WTC11 (cell line): ENCODE results near the gene RTN4RL1. TPM values are rescaled to one million over a fixed set of nuclear protein-coding genes. Genes with fewer than 3 reads are reported as not detected.

Experiments used
- ATAC-seq: fragments of 200-7000 bp; cut with Tn5 transposase; 2 replicates; pipeline ENCODE4 v1.10.0; 2021; ENCODE audit warnings: mild to moderate bottlenecking, moderate library complexity
- CTCF ChIA-PET: fragments of 300-600 bp; sonication (Branson Sonifier 250); formaldehyde crosslinking; loops from one replicate; lab custom pipeline; 2021; ENCODE audit warnings: antibody characterized with exemption; lab: Charles Lee
- POLR2A ChIA-PET: fragments of 350-600 bp; sonication (Branson Sonifier 250); formaldehyde crosslinking; loops from one replicate; lab custom pipeline; 2021; ENCODE audit warnings: antibody characterized with exemption; lab: Charles Lee
- DNase-seq: peaks from one replicate; pipeline ENCODE4 v3.0.0; 2021; ENCODE audit warnings: low spot score
- H3K27ac Mint-ChIP-seq: 2 replicates; pipeline ENCODE4 v1.8.0; 2021; ENCODE audit warnings: mixed read lengths
- H3K27me3 Mint-ChIP-seq: 2 replicates; pipeline ENCODE4 v1.8.0; 2021; ENCODE audit warnings: low read depth, mild to moderate bottlenecking, moderate library complexity, mixed read lengths
- H3K36me3 Mint-ChIP-seq: 2 replicates; pipeline ENCODE4 v1.8.0; 2021; ENCODE audit warnings: mixed read lengths
- H3K4me1 Mint-ChIP-seq: 2 replicates; pipeline ENCODE4 v1.8.0; 2022; ENCODE audit warnings: mixed read lengths
- H3K4me3 Mint-ChIP-seq: 2 replicates; pipeline ENCODE4 v1.8.0; 2021; ENCODE audit warnings: mild to moderate bottlenecking, moderate library complexity, mixed read lengths
- H3K9me3 Mint-ChIP-seq: 2 replicates; pipeline ENCODE4 v1.8.0; 2021; ENCODE audit warnings: mixed read lengths
- ATF1 ChIP-seq: sonication (generic); formaldehyde crosslinking; IDR thresholded peaks from 2 replicates; pipeline ENCODE4 v1.8.1; 2023; ENCODE audit warnings: mild to moderate bottlenecking, moderate library complexity, missing genetic modification reagents
- CREM ChIP-seq: sonication (generic); formaldehyde crosslinking; IDR thresholded peaks from 2 replicates; pipeline ENCODE4 v1.8.1; 2022; ENCODE audit warnings: mild to moderate bottlenecking, missing genetic modification reagents, moderate library complexity
- GABPB1 ChIP-seq: sonication (generic); formaldehyde crosslinking; IDR thresholded peaks from 2 replicates; pipeline ENCODE4 v1.8.1; 2023; ENCODE audit warnings: mild to moderate bottlenecking, missing genetic modification reagents
- GRHL2 ChIP-seq: fragments of 250-450 bp; sonication (Bioruptor Pico); IDR thresholded peaks from 2 replicates; pipeline ENCODE4 v1.8.0; 2022; ENCODE audit warnings: mild to moderate bottlenecking, moderate library complexity; ENCODE audit not compliant: insufficient replicate concordance, severe bottlenecking
- GTF2I ChIP-seq: fragments of 250-450 bp; sonication (Bioruptor Pico); conservative IDR thresholded peaks from 2 replicates; pipeline ENCODE4 v1.4.0; 2021; ENCODE audit warnings: mild to moderate bottlenecking
- MYBL2 ChIP-seq: sonication (generic); formaldehyde crosslinking; IDR thresholded peaks from 2 replicates; pipeline ENCODE4 v1.8.1; 2023; ENCODE audit warnings: mild to moderate bottlenecking, moderate library complexity, missing genetic modification reagents
- RELA ChIP-seq: sonication (generic); formaldehyde crosslinking; IDR thresholded peaks from 2 replicates; pipeline ENCODE4 v1.8.1; 2022; ENCODE audit warnings: missing genetic modification reagents, mild to moderate bottlenecking, borderline replicate concordance
- SMAD3 ChIP-seq: sonication (generic); formaldehyde crosslinking; IDR thresholded peaks from 2 replicates; pipeline ENCODE4 v1.8.0; 2022; ENCODE audit warnings: missing genetic modification reagents, mild to moderate bottlenecking, borderline replicate concordance
- SP1 ChIP-seq: sonication (generic); formaldehyde crosslinking; conservative IDR thresholded peaks from 2 replicates; pipeline ENCODE4 v1.8.1; 2022; ENCODE audit warnings: missing genetic modification reagents
- TEAD1 ChIP-seq: sonication (generic); formaldehyde crosslinking; IDR thresholded peaks from 2 replicates; pipeline ENCODE4 v1.8.0; 2022; ENCODE audit warnings: mild to moderate bottlenecking, missing genetic modification reagents
- ZNF219 ChIP-seq: sonication (generic); formaldehyde crosslinking; IDR thresholded peaks from 2 replicates; pipeline ENCODE4 v1.8.0; 2023; ENCODE audit warnings: missing genetic modification reagents, mild to moderate bottlenecking, borderline replicate concordance
- ZNF232 ChIP-seq: sonication (generic); formaldehyde crosslinking; IDR thresholded peaks from 2 replicates; pipeline ENCODE4 v1.8.0; 2022; ENCODE audit warnings: mild to moderate bottlenecking, missing genetic modification reagents
- ZNF423 ChIP-seq: fragments of 250-450 bp; sonication (Bioruptor Pico); IDR thresholded peaks from 2 replicates; pipeline ENCODE4 v2.1.2; 2022; ENCODE audit warnings: mild to moderate bottlenecking, moderate library complexity
- total RNA-seq: library from RNA; stranded (reverse); gene quantifications from 3 replicates; pipeline ENCODE4 v1.2.3, GENCODE V29; 2021
- TF ChIP-seq, protein P1 (sequence below): sonication (generic); formaldehyde crosslinking; IDR thresholded peaks from 2 replicates; pipeline ENCODE4 v1.8.1; 2023; ENCODE audit warnings: mild to moderate bottlenecking, missing genetic modification reagents
- TF ChIP-seq, protein P2 (sequence below): fragments of 200-600 bp; IDR thresholded peaks from 2 replicates; pipeline ENCODE4 v1.8.0; 2022; ENCODE audit warnings: antibody characterized with exemption
- TF ChIP-seq, protein P3 (sequence below): sonication (generic); formaldehyde crosslinking; IDR thresholded peaks from 2 replicates; pipeline ENCODE4 v1.8.0; 2022; ENCODE audit warnings: mild to moderate bottlenecking, missing genetic modification reagents
- TF ChIP-seq, protein P4 (sequence below): sonication (generic); formaldehyde crosslinking; IDR thresholded peaks from 2 replicates; pipeline ENCODE4 v1.8.1; 2022; ENCODE audit warnings: mild to moderate bottlenecking, moderate library complexity, missing genetic modification reagents
- TF ChIP-seq, protein P5 (sequence below): sonication (generic); formaldehyde crosslinking; IDR thresholded peaks from 2 replicates; pipeline ENCODE4 v1.8.1; 2022; ENCODE audit warnings: low read depth, mild to moderate bottlenecking, moderate library complexity, missing genetic modification reagents, borderline replicate concordance
- TF ChIP-seq, protein P6 (sequence below): sonication (generic); formaldehyde crosslinking; IDR thresholded peaks from 2 replicates; pipeline ENCODE4 v1.8.1; 2023; ENCODE audit warnings: mild to moderate bottlenecking, moderate library complexity, missing genetic modification reagents
- TF ChIP-seq, protein P7 (sequence below): fragments of 250-450 bp; sonication (Bioruptor Pico); IDR thresholded peaks from 2 replicates; pipeline ENCODE4 v1.9.0; 2021; ENCODE audit warnings: mild to moderate bottlenecking, borderline replicate concordance

Gene RTN4RL1
- total RNA-seq, 1 experiment from 2014 or later, result 0.72 TPM

DNA sequence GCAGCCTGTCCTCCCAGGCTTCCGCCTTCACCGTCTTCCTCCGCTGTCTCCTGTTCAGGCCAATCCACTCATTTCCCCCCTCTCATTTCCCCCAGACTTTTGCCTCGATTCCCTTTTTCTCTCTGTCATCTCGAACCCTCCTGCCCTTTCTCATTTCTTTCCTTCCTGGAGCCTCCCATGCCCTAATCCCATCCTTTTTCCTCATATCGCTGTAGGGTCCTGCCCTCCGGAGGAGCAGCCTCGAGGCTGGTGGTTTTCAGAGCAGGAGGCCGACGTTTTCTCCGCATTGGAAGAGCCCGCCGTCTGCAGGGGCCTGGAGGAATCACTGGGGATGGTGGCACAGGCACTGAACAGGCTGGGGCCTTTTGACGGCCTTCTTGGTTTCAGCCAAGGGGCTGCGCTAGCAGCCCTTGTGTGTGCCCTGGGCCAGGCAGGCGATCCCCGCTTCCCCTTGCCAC, 17.3 kb upstream of the RTN4RL1 start (continued):
- TF ChIP-seq, protein P1, sequence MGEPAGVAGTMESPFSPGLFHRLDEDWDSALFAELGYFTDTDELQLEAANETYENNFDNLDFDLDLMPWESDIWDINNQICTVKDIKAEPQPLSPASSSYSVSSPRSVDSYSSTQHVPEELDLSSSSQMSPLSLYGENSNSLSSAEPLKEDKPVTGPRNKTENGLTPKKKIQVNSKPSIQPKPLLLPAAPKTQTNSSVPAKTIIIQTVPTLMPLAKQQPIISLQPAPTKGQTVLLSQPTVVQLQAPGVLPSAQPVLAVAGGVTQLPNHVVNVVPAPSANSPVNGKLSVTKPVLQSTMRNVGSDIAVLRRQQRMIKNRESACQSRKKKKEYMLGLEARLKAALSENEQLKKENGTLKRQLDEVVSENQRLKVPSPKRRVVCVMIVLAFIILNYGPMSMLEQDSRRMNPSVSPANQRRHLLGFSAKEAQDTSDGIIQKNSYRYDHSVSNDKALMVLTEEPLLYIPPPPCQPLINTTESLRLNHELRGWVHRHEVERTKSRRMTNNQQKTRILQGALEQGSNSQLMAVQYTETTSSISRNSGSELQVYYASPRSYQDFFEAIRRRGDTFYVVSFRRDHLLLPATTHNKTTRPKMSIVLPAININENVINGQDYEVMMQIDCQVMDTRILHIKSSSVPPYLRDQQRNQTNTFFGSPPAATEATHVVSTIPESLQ (CRISPR knock-in tag), result no peak
- no peak for TF ChIP-seq ZNF219 (CRISPR knock-in tag)
- TF ChIP-seq ZNF232 (CRISPR knock-in tag), result no peak
- TF ChIP-seq, protein P2, sequence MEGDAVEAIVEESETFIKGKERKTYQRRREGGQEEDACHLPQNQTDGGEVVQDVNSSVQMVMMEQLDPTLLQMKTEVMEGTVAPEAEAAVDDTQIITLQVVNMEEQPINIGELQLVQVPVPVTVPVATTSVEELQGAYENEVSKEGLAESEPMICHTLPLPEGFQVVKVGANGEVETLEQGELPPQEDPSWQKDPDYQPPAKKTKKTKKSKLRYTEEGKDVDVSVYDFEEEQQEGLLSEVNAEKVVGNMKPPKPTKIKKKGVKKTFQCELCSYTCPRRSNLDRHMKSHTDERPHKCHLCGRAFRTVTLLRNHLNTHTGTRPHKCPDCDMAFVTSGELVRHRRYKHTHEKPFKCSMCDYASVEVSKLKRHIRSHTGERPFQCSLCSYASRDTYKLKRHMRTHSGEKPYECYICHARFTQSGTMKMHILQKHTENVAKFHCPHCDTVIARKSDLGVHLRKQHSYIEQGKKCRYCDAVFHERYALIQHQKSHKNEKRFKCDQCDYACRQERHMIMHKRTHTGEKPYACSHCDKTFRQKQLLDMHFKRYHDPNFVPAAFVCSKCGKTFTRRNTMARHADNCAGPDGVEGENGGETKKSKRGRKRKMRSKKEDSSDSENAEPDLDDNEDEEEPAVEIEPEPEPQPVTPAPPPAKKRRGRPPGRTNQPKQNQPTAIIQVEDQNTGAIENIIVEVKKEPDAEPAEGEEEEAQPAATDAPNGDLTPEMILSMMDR, result no peak
- TF ChIP-seq, protein P3, sequence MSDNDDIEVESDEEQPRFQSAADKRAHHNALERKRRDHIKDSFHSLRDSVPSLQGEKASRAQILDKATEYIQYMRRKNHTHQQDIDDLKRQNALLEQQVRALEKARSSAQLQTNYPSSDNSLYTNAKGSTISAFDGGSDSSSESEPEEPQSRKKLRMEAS, result no peak
- TF ChIP-seq ATF1, result no peak
- no peak for TF ChIP-seq GRHL2
- TF ChIP-seq RELA (CRISPR knock-in tag), result no peak
- no peak for TF ChIP-seq TEAD1 (CRISPR knock-in tag)
- no peak for TF ChIP-seq GTF2I (CRISPR knock-in tag)

DNA sequence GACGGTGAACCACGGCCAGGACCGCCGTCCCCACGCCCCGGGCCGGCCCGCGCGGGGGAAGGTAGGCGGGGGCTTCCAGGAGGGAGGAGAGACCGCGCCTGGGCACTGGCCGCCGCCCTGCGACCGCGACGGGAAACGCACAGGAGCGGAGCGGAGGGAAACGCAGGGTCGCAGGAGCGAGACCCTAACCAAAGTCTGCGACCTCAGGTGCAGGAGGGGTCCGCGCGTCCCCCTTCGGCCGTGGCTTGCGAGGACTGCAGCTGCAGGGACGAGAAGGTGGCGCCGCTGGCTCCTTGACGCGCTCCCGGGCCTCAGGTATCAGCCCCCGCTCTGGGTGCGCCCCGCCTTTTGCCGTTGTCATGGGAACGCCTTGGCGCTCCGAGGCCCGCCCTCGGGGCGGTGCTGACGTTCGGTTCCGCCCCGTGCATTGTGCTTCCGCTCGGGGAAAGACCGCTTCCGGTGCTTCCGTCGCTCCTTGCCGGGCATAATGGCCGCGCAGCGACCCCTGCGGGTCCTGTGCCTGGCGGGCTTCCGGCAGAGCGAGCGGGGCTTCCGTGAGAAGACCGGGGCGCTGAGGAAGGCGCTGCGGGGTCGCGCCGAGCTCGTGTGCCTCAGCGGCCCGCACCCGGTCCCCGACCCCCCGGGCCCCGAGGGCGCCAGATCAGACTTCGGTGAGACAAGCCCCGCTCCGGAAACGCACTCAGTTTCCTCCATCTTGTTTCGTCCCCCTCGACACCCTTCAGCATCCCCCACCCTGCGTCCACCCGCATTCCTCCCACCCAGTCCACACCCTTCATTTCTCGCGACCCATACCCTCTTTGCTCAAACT, 16.6 kb upstream of the RTN4RL1 start, which contains the start of gene OVCA2:
TSS of gene OVCA2 (plus strand) at position 462 of the 829 bp plus-strand sequence. CDS start at position 488, 26 bp downstream.
- DNase-seq, result peak; percentile 97
- peak; percentile 87 for ATAC-seq
- Mint-ChIP-seq H3K9me3 (no peaks in the 10 kb centered on the region), H3K36me3 (peaks cover 10% of the 10 kb centered on the region), H3K4me3 (peak within 1 kb of the TSS; percentile 90), H3K27me3 (peaks cover 14% of the 10 kb centered on the region), H3K4me1 (peaks cover 4% of the 10 kb centered on the region), H3K27ac (peak within 1 kb of the TSS; percentile 65)
- POLR2A ChIA-PET, result interaction anchor here (1.0 kb wide), 1 partner anchor 133 kb away, joined by 3 read pairs; no protein-coding TSS in a partner anchor
- CTCF ChIA-PET, result interaction anchor here (0.6 to 2.3 kb wide), 7 partner anchors 12 to 203 kb away, joined by 3 to 8 read pairs (median 4); partner anchors contain the start of gene RTN4RL1
- no peak for TF ChIP-seq GTF2I (CRISPR knock-in tag)
- TF ChIP-seq CREM (CRISPR knock-in tag), result 0 out of 2 replicates have a peak, but pooled peaks have one; percentile 46
- TF ChIP-seq, protein P4, sequence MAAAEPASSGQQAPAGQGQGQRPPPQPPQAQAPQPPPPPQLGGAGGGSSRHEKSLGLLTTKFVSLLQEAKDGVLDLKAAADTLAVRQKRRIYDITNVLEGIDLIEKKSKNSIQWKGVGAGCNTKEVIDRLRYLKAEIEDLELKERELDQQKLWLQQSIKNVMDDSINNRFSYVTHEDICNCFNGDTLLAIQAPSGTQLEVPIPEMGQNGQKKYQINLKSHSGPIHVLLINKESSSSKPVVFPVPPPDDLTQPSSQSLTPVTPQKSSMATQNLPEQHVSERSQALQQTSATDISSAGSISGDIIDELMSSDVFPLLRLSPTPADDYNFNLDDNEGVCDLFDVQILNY, result peak; percentile 50; the same call in 1 of the 2 replicates
- TF ChIP-seq, protein P5, sequence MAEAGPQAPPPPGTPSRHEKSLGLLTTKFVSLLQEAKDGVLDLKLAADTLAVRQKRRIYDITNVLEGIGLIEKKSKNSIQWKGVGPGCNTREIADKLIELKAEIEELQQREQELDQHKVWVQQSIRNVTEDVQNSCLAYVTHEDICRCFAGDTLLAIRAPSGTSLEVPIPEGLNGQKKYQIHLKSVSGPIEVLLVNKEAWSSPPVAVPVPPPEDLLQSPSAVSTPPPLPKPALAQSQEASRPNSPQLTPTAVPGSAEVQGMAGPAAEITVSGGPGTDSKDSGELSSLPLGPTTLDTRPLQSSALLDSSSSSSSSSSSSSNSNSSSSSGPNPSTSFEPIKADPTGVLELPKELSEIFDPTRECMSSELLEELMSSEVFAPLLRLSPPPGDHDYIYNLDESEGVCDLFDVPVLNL (CRISPR knock-in tag), result no peak
- TF ChIP-seq ZNF232 (CRISPR knock-in tag), result peak; percentile 33; the same call in 1 of the 2 replicates
- TF ChIP-seq SMAD3 (CRISPR knock-in tag), result 0 out of 2 replicates have a peak, but pooled peaks have one; percentile 51
- peak; percentile 94 for TF ChIP-seq SP1 (CRISPR knock-in tag)
- TF ChIP-seq, protein P3, result peak; percentile 82
- TF ChIP-seq GABPB1 (CRISPR knock-in tag), result peak; percentile 75
- no peak for TF ChIP-seq ZNF423
- peak; percentile 58; the same call in 1 of the 2 replicates for TF ChIP-seq MYBL2
- TF ChIP-seq, protein P6, sequence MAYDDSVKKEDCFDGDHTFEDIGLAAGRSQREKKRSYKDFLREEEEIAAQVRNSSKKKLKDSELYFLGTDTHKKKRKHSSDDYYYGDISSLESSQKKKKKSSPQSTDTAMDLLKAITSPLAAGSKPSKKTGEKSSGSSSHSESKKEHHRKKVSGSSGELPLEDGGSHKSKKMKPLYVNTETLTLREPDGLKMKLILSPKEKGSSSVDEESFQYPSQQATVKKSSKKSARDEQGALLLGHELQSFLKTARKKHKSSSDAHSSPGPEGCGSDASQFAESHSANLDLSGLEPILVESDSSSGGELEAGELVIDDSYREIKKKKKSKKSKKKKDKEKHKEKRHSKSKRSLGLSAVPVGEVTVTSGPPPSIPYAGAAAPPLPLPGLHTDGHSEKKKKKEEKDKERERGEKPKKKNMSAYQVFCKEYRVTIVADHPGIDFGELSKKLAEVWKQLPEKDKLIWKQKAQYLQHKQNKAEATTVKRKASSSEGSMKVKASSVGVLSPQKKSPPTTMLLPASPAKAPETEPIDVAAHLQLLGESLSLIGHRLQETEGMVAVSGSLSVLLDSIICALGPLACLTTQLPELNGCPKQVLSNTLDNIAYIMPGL (CRISPR knock-in tag), result peak; percentile 68; the same call in 1 of the 2 replicates
- TF ChIP-seq, protein P7, sequence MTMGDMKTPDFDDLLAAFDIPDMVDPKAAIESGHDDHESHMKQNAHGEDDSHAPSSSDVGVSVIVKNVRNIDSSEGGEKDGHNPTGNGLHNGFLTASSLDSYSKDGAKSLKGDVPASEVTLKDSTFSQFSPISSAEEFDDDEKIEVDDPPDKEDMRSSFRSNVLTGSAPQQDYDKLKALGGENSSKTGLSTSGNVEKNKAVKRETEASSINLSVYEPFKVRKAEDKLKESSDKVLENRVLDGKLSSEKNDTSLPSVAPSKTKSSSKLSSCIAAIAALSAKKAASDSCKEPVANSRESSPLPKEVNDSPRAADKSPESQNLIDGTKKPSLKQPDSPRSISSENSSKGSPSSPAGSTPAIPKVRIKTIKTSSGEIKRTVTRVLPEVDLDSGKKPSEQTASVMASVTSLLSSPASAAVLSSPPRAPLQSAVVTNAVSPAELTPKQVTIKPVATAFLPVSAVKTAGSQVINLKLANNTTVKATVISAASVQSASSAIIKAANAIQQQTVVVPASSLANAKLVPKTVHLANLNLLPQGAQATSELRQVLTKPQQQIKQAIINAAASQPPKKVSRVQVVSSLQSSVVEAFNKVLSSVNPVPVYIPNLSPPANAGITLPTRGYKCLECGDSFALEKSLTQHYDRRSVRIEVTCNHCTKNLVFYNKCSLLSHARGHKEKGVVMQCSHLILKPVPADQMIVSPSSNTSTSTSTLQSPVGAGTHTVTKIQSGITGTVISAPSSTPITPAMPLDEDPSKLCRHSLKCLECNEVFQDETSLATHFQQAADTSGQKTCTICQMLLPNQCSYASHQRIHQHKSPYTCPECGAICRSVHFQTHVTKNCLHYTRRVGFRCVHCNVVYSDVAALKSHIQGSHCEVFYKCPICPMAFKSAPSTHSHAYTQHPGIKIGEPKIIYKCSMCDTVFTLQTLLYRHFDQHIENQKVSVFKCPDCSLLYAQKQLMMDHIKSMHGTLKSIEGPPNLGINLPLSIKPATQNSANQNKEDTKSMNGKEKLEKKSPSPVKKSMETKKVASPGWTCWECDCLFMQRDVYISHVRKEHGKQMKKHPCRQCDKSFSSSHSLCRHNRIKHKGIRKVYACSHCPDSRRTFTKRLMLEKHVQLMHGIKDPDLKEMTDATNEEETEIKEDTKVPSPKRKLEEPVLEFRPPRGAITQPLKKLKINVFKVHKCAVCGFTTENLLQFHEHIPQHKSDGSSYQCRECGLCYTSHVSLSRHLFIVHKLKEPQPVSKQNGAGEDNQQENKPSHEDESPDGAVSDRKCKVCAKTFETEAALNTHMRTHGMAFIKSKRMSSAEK (CRISPR knock-in tag), result no peak
